K562 (cell line): ENCODE measurements around the gene TMEM204. TPM values are rescaled to one million over a fixed set of nuclear protein-coding genes. Genes with fewer than 3 reads are reported as not detected.
"Not testable (repeated sequence)": the region's sequence is repeated elsewhere in the genome, so short reads cannot be mapped to it uniquely, and the experiment has no call there.

Experiments
- ATAC-seq: fragments of 200-7000 bp; cut with Tn5 transposase; 3 replicates; pipeline ENCODE4 v1.9.1; 2020; ENCODE audit warnings: moderate library complexity
- BruUV-seq: library from RNA; stranded (reverse); fragments of 400-500 nt; replicated peaks from 2 replicates; lab custom pipeline; 2021; lab: Mats Ljungman, UMichigan
- CTCF ChIA-PET: fragments of 300-600 bp; formaldehyde crosslinking; extraction: SDS; loops from one replicate; lab custom pipeline; 2021; ENCODE audit warnings: low intra/inter-chr PET ratio; lab: Yijun Ruan, JAX
- POLR2A ChIA-PET: fragments of 300-600, 350-650 bp; sonication (Branson Sonifier 250); formaldehyde crosslinking; extraction: SDS; loops from one replicate; lab custom pipeline; 2021; ENCODE audit warnings: antibody characterized with exemption, inconsistent platforms; lab: Yijun Ruan, JAX
- DNase-seq, 4 experiments: peaks; one replicate each; pipeline versions ENCODE4 v3.0.0 to v3.0.0-alpha.2; 2011 to 2018; ENCODE audit warnings: low spot score in 3 of 4, mixed read lengths in 3 of 4; ENCODE audit errors: extremely low read depth in 1 of 4
- FAIRE-seq: peaks from 2 replicates; lab custom pipeline; 2011; peaks lifted over from hg19 to GRCh38; lab: Jason Lieb, UNC
- H2AFZ ChIP-seq: 2 replicates; pipeline ENCODE4 v1.6.0; 2011; ENCODE audit warnings: low read depth, low read length, control low read depth, inconsistent platforms
- H3K27ac ChIP-seq: fragments of 200-600 bp; 3 replicates; pipeline ENCODE4 v1.8.0; 2011; ENCODE audit warnings: low read depth, mild to moderate bottlenecking, control low read depth, inconsistent platforms, low read length, moderate library complexity, mixed read lengths; ENCODE audit errors: extremely low read depth
- H3K27me3 ChIP-seq, 2 experiments: fragments of 300-600 bp in 1 of 2; 2 replicates in 1 of 2; 3 replicates in 1 of 2; pipeline versions ENCODE4 v1.6.0 to v1.8.0; 2011; ENCODE audit warnings: inconsistent platforms in 2 of 2, low read length in 2 of 2, mild to moderate bottlenecking in 1 of 2, mixed read lengths in 1 of 2, moderate library complexity in 1 of 2; ENCODE audit not compliant: control insufficient read depth in 2 of 2, insufficient read depth in 2 of 2
- H3K36me3 ChIP-seq: fragments of 300-600 bp; 3 replicates; pipeline ENCODE4 v1.8.0; 2011; ENCODE audit warnings: mild to moderate bottlenecking, low read length, inconsistent platforms; ENCODE audit not compliant: control insufficient read depth, insufficient read depth
- H3K4me1 ChIP-seq, 2 experiments: fragments of 200-600 bp in 1 of 2; replicated peaks in 1 of 2; 2 replicates in 1 of 2; 3 replicates in 1 of 2; pipeline versions ENCODE4 v1.5.1 to v1.8.0; 2011; ENCODE audit warnings: inconsistent platforms in 2 of 2, low read length in 2 of 2, mild to moderate bottlenecking in 1 of 2, mixed read lengths in 1 of 2, moderate library complexity in 1 of 2; ENCODE audit not compliant: control insufficient read depth in 2 of 2, insufficient read depth in 2 of 2
- H3K4me2 ChIP-seq: 2 replicates; pipeline ENCODE4 v1.6.1; 2011; ENCODE audit warnings: low read length, control low read depth, inconsistent platforms, mixed read lengths; ENCODE audit not compliant: insufficient read depth
- H3K4me3 ChIP-seq: fragments of 200-600 bp; sonication (generic), shearing (Covaris generic); 2 replicates; pipeline ENCODE4 v1.5.1; 2016; ENCODE audit warnings: control low read depth, inconsistent platforms
- H3K79me2 ChIP-seq: fragments of 200-600 bp; 3 replicates; pipeline ENCODE4 v1.8.0; 2011; ENCODE audit warnings: low read length, inconsistent platforms; ENCODE audit not compliant: control insufficient read depth, insufficient read depth
- H3K9ac ChIP-seq, 2 experiments: 2 replicates each; pipeline versions ENCODE4 v1.6.0 to v1.6.1; 2011; ENCODE audit warnings: low read depth in 2 of 2, low read length in 2 of 2, control low read depth in 1 of 2, inconsistent platforms in 1 of 2, mild to moderate bottlenecking in 1 of 2, mixed read lengths in 1 of 2; ENCODE audit not compliant: insufficient read depth in 1 of 2
- H3K9me1 ChIP-seq: one replicate; pipeline ENCODE4 v1.6.0; 2011; ENCODE audit warnings: inconsistent platforms, mild to moderate bottlenecking, low read length, moderate library complexity; ENCODE audit not compliant: control insufficient read depth, insufficient read depth
- H3K9me3 ChIP-seq: replicated peaks from 2 replicates; pipeline ENCODE4 v1.5.1; 2011; ENCODE audit warnings: low read depth, low read length, inconsistent platforms; ENCODE audit not compliant: control insufficient read depth, insufficient read depth
- H4K20me1 ChIP-seq: replicated peaks from 2 replicates; pipeline ENCODE4 v1.6.1; 2011; ENCODE audit warnings: low read length, inconsistent platforms, mixed read lengths; ENCODE audit not compliant: control insufficient read depth, insufficient read depth
- TEAD1 ChIP-seq, 2 experiments: fragments of 450-650 bp in 1 of 2; sonication (generic) in 1 of 2; formaldehyde crosslinking; IDR thresholded peaks; 2 replicates each; pipeline versions ENCODE4 v1.4.0 to v1.8.0; 2020 to 2022; ENCODE audit warnings: mild to moderate bottlenecking in 2 of 2, missing genetic modification reagents in 1 of 2
- WGBS: fragments of 100-300 bp; shearing (Covaris generic); methylation state at CpG from one replicate; pipeline ENCODE4 v1.1.6; 2016; ENCODE audit warnings: low coverage, mixed read lengths; ENCODE audit not compliant: insufficient coverage; ENCODE audit errors: missing lambda C conversion rate; 5-methylcytosine and 5-hydroxymethylcytosine counted together
- in situ Hi-C: fragments of 300-500 bp; cut with MboI; formaldehyde crosslinking; loops from 4 replicates; pipeline ENCODE4 v1.15.0; 2018; ENCODE audit warnings: inconsistent platforms, mixed read lengths
- intact Hi-C: fragments of 100-400 bp; cut with micrococcal nuclease; formaldehyde crosslinking; loops from 2 replicates; pipeline ENCODE4 v1.14.2; 2022
- polyA plus RNA-seq, 8 experiments: library from polyadenylated mRNA; depleted of rRNA in 4 of 8; stranded (reverse) in 5 of 8; unstranded in 3 of 8; fragments of >200 nt; fragmentation: Nextera tagmentation in 2 of 8; fragmentation: Illumina TruSeq in 1 of 8; extraction: Ambion mirVana in 2 of 8; extraction: Trizol in 1 of 8; gene quantifications; 2 replicates each; pipeline versions ENCODE4 v1.2.1 to v1.2.3, GENCODE V29; 2011 to 2014; ENCODE audit warnings: inconsistent platforms in 1 of 8, missing spikeins in 1 of 8
- total RNA-seq, 7 experiments: library from RNA; depleted of rRNA in 6 of 7; stranded (reverse); fragments of >200 nt in 6 of 7; fragmentation: Illumina TruSeq in 2 of 7; extraction: Trizol in 2 of 7; gene quantifications; 2 replicates each; pipeline versions ENCODE4 v1.2.1 to v1.2.3, GENCODE V29; 2011 to 2021; ENCODE audit warnings: low replicate concordance in 1 of 7
- TF ChIP-seq, protein P1 (sequence below): sonication (generic); formaldehyde crosslinking; IDR thresholded peaks from 2 replicates; pipeline ENCODE4 v1.9.0; 2022; ENCODE audit warnings: mild to moderate bottlenecking, missing genetic modification reagents

The TMEM204 gene
- total and polyA plus RNA-seq, 9 of the 15 experiments (the other 6 are each of a cell fraction or from before 2014, with no cell fraction given) = 0.04 to 0.18 TPM; not detected in 7

DNA sequence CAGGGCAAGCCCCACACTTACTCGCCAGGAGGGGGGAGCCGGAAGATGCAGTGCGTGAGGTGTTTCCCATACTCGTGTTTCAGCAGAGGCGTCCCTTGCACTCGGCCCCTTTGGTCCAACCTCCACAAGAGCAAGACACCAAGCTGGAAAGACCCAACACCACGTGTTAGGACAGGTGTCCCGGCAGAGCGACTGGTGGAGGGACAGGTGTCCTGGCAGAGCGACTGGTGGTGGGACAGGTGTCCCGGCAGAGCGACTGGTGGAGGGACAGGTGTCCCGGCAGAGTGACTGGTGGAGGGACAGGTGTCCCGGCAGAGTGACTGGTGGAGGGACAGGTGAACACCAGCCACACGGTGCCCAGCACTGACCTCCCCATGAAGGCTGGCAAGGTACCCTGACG, 59.0 kb downstream of the TMEM204 start:
- Histone ChIP-seq H3K9me3 (no peaks in the 10 kb centered on the region), H3K4me1 (peaks cover 0 to 9% of the 10 kb centered on the region in 2 experiments; a peak in 1 of 5 replicates), H3K4me2 (no peak overlapping the region), H3K36me3 (no peaks in the 10 kb centered on the region), H2AFZ (no peak overlapping the region), H3K27me3 (no peaks in the 10 kb centered on the region), H3K9me1 (no peaks in the 10 kb centered on the region), H3K4me3 (no peak overlapping the region), H4K20me1 (no peaks in the 10 kb centered on the region), H3K79me2 (no peaks in the 10 kb centered on the region), H3K27ac (no peak overlapping the region), H3K9ac (peak overlapping the region in 1 of 2 experiments; percentile 27; a peak in 1 of 4 replicates)
- no TSS peak for BruUV-seq
- intact Hi-C loops (no loop called here), in situ Hi-C loops (no loop called here)
- ChIA-PET CTCF (no interaction called here), POLR2A (interaction anchor here (0.5 to 0.6 kb wide), 2 partner anchors 14 to 18 kb away, joined by 3 to 4 read pairs; no protein-coding TSS in a partner anchor)
- ATAC-seq (no peak), FAIRE-seq (no peak), DNase-seq (no peak)
- TF ChIP-seq, protein P1, sequence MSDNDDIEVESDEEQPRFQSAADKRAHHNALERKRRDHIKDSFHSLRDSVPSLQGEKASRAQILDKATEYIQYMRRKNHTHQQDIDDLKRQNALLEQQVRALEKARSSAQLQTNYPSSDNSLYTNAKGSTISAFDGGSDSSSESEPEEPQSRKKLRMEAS (CRISPR knock-in tag) = 0 out of 2 replicates have a peak, but pooled peaks have one; percentile 43
- TF ChIP-seq TEAD1 (CRISPR knock-in tag; IDR thresholded peaks at IDR 0.05) = no peak
- WGBS = 26% methylated on average over 13 of the region's 16 CpGs

DNA sequence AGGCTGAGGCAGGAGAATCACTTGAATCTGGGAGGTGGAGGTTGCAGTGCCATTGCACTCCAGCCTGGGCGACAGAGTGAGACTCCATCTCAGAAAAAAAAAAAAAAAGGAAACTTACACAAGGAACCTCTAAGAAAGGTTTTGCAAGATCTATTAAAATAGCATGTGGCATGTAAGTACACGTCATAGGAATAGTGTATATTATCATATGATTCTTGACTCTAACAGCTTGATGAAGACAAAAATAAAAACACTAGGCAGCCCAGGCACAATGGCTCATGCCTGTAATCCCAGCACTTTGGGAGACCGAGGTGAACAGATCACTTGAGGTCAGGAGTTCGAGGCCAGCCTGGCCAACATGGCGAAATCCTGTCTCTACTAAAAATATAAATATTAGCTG, 62.0 kb downstream of the TMEM204 start:
- H3K79me2 ChIP-seq, H4K20me1 ChIP-seq, H3K27ac ChIP-seq, in situ Hi-C loops, intact Hi-C loops, H3K36me3 ChIP-seq, BruUV-seq, CTCF ChIA-PET, H3K4me1 ChIP-seq, H2AFZ ChIP-seq, ATAC-seq, POLR2A ChIA-PET, H3K4me3 ChIP-seq, H3K4me2 ChIP-seq, DNase-seq, H3K9ac ChIP-seq, FAIRE-seq, H3K9me3 ChIP-seq, H3K27me3 ChIP-seq, H3K9me1 ChIP-seq: not testable (repeated sequence)
- 44% methylated on average over 5 of the region's 5 CpGs for WGBS
